Activated naive CD4-positive, alpha-beta T cell treated with anti-CD3 and anti-CD28 coated beads, Interleukin-2, amount 50 U/mL, for 24 hours (primary cell): ENCODE measurements around the gene PARG.
"Not testable (repeated sequence)": the region's sequence is repeated elsewhere in the genome, so short reads cannot be mapped to it uniquely, and the experiment has no call there.

ENCODE experiments used
- H3K27ac Mint-ChIP-seq: one replicate; pipeline ENCODE4 v1.8.0; 2021; ENCODE audit warnings: mild to moderate bottlenecking, mixed read lengths
- H3K27me3 Mint-ChIP-seq: one replicate; pipeline ENCODE4 v1.8.0; 2021; ENCODE audit warnings: mixed read lengths
- H3K36me3 Mint-ChIP-seq: one replicate; pipeline ENCODE4 v1.8.0; 2021; ENCODE audit warnings: mixed read lengths
- H3K4me1 Mint-ChIP-seq: one replicate; pipeline ENCODE4 v1.8.0; 2021; ENCODE audit warnings: mixed read lengths
- H3K4me3 Mint-ChIP-seq: one replicate; pipeline ENCODE4 v1.8.0; 2021; ENCODE audit warnings: mild to moderate bottlenecking, mixed read lengths
- H3K9me3 Mint-ChIP-seq: one replicate; pipeline ENCODE4 v1.8.0; 2021; ENCODE audit warnings: mixed read lengths

PARG gene

DNA sequence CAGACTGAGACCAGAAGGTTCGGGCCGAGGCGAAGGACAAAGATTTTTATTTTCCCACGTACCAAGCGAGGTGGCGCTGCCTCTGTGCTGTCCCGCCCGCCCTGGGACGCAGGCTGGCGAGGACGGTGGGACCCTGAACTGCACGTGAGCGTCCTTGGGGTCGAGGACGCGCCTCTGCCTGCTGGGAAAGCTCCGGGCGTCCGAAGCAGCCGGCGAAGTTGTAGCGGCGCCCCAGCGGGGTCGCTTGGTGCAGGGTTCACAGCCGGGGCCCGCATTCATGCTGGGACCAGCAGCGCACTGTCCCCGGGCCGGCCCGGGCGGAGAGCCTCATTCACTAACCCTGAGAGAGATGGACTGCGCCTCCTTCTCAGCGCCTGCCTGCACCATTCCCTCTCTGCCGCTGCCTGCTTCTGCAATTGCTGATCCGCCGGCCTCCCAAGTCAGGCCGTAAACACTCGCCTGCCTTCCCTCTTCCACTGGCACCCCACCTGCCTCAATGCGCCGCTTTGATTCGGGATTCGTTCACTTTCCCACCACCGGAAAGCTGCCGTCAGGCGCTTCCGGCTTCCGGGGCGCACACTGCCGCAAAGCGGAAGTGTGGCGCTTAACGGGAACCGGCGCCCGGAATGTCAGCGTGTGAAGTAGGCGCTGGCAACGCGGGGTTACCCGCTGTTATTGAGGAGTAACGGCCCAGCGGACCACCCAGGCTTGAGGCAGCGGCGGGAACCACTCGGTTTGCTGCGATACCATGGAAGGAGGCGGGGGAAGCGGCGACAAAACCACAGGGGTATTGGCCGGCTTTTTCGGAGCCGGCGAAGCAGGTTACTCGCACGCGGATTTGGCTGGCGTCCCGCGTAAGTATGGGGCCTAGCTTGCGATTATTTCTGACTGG, at the start of gene PARG, which contains the start of gene TIMM23B:
Gene PARG (minus strand): TSS at position 581 of the 892 bp plus-strand sequence. CDS start 302 bp downstream, at position 279.
Gene TIMM23B (plus strand): TSS at position 607 of the 892 bp plus-strand sequence. CDS start 142 bp downstream, at position 749.
- Mint-ChIP-seq H3K4me3 (peak within 1 kb of the TSS; percentile 100), H3K27ac (peak within 1 kb of the TSS; percentile 95), H3K4me1 (peaks cover 38% of the 10 kb centered on the region)
- H3K27me3 Mint-ChIP-seq, H3K9me3 Mint-ChIP-seq, H3K36me3 Mint-ChIP-seq: not testable (repeated sequence)

DNA sequence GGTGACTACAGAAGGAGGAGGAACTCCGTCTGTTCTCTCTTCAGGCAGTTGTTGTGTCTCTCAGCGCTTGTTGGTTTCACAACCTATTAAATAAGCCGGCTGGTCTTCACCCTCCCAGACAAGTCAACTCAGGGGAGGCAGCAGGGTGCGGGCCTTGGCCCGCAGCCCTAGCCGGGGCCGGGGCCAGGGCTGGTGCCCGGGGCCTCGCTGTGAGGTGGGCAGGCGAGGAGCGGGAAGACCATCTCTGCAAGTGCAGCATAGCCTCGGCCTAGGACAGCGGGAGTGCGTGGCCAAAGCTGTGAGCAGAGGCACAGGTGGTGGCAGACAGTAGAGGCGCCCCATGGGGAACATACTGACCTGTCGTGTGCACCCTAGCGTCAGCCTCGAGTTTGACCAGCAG, 46.5 kb upstream of the PARG start, which contains the start of gene AGAP6:
Gene AGAP6 (plus strand): TSS at position 31 of the 400 bp plus-strand sequence. CDS start 310 bp downstream, at position 341.
- H3K27ac Mint-ChIP-seq, H3K9me3 Mint-ChIP-seq, H3K4me3 Mint-ChIP-seq, H3K4me1 Mint-ChIP-seq, H3K27me3 Mint-ChIP-seq, H3K36me3 Mint-ChIP-seq: not testable (repeated sequence)

DNA sequence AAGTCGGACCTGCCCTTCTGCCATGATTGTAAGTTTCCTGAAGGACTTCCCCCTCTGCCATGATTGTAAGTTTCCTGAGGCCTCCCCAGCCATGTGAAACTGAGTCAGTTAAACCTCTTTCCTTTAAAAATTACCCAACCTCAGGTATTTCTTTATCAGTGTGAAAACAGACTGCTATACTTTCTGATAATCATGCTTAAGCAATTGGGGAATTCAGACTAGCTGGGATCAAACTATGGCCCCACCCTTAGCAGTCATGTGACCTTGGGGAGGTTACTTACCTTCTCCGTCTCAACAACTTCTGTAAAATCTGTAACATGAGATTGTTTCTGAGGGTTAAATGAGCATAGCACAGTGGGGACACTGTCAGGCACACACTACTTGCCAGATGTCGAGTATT, 45.4 kb upstream of the PARG start:
- H3K36me3 Mint-ChIP-seq, H3K27me3 Mint-ChIP-seq, H3K27ac Mint-ChIP-seq, H3K4me1 Mint-ChIP-seq, H3K4me3 Mint-ChIP-seq, H3K9me3 Mint-ChIP-seq: not testable (repeated sequence)

DNA sequence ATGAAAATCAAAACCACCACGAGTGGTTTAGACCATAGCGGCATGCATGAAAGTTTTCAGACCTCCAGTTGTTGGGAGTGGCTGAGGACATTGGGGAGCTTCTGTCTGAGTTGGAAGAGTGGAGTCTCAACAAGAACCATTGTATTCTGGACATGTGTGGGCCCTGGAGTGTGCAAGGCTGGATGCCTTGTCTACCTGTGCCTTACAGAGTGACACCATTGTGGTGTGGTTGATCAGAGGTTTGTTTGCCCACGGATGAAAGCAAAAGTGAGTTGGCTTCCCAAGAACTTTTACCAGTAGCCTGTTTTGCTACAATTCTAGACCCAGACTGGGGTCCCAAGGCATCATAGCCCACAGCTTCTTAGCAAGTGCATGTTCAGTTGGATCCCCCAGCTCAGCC, 35.9 kb upstream of the PARG start:
- not testable (repeated sequence) for H3K27me3 Mint-ChIP-seq, H3K4me3 Mint-ChIP-seq, H3K27ac Mint-ChIP-seq, H3K4me1 Mint-ChIP-seq, H3K36me3 Mint-ChIP-seq, H3K9me3 Mint-ChIP-seq

DNA sequence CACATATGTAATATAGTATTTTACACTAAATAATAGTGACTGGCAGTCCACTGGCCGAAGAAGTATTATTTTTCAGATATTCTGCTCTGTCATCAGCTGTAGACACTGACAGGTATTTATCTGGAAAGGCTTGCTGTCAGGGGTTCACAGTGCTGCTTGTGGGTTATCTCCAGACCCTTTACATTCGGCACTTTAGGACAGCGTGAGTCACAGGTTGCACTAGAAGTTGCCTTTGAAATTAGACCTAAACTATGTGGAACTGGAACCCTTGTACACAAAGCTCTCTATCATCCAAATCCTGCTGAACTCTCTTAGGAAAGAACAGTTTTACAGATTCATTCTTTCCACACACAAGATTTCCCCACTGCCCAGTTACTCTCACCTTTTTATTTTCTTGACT, 30.3 kb upstream of the PARG start:
- H3K27me3 Mint-ChIP-seq, H3K4me3 Mint-ChIP-seq, H3K36me3 Mint-ChIP-seq, H3K9me3 Mint-ChIP-seq, H3K4me1 Mint-ChIP-seq, H3K27ac Mint-ChIP-seq: not testable (repeated sequence)

DNA sequence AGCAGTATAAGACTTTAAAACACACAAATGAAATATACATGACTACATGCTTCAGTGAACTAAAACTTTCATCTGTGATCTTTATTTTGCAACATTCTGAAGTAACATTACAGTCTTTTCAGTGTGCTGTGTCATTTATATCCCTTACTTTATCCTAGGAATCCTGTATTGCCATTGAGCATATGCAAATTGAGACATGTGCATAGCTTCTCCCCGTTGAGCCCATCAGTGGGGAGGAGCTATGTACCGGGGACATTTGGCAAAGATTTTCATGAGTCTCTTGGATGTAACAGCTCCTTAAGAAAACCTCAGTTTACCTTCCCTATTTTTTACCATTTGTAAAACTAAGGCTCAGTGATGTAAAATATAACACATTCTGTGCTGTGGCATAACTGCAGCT, 29.6 kb upstream of the PARG start:
- H3K27ac Mint-ChIP-seq, H3K9me3 Mint-ChIP-seq, H3K4me1 Mint-ChIP-seq, H3K27me3 Mint-ChIP-seq, H3K36me3 Mint-ChIP-seq, H3K4me3 Mint-ChIP-seq: not testable (repeated sequence)

DNA sequence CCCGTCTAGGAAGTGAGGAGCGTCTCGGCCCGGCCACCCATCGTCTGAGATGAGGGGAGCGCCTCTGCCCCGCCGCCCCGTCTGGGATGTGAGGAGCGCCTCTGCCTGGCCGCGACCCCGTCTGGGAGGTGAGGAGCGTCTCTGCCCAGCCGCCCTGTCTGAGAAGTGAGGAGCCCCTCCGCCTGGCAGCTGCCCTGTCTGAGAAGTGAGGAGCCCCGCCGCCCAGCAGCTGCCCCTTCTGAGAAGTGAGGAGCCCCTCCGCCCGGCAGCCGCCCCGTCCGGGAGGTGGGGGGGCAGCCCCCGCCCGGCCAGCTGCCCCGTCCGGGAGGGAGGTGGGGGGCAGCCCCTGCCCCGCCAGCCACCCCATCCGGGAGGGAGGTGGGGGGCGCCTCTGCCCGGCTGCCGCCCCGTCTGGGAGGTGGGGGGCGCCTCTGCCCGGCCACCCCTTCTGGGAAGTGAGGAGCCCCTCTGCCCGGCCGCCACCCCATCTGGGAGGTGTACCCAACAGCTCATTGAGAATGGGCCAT, 28.6 kb upstream of the PARG start:
- H3K36me3 Mint-ChIP-seq, H3K4me1 Mint-ChIP-seq, H3K27ac Mint-ChIP-seq, H3K27me3 Mint-ChIP-seq, H3K4me3 Mint-ChIP-seq, H3K9me3 Mint-ChIP-seq: not testable (repeated sequence)

DNA sequence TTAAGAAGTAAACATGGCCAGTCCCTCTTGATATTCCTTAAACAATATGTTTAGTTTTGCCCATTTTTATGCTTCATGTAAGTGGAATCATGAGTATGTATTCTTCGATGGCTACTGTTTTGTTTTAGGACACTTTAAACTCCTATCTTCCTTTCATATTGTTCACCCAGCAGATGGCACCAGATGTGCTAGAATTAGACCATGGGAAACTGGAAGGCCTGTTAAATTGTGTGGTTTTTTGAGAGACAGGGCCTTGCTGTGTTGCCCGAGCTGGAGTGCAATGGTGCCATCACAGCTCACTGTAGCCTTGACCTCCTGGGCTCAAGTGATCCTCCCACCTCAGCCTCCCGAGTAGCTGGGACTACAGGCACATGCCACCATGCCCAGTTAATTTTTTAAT, 11.3 kb upstream of the PARG start:
- H3K27ac Mint-ChIP-seq, H3K9me3 Mint-ChIP-seq, H3K4me3 Mint-ChIP-seq, H3K27me3 Mint-ChIP-seq, H3K4me1 Mint-ChIP-seq, H3K36me3 Mint-ChIP-seq: not testable (repeated sequence)

DNA sequence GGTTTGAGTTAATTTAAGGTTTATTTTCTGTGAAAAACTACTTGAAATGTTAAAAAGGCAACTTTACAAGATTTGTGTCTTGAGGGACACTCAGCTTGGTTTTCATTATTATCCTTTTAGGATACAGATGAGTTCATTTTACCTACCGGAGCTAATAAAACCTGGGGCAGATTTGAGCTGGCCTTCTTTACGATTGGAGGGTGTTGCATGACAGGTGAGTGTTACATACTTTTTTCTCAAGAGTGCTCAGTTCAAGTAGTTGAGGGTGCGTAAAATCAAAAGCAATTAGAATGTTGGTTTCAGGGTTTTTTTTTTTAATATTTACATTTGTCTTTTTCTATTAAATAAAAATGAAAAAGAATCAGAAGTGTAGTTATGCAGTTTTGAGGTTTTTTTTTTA, 10.2 kb upstream of the PARG start:
- H3K4me1 Mint-ChIP-seq, H3K36me3 Mint-ChIP-seq, H3K27me3 Mint-ChIP-seq, H3K9me3 Mint-ChIP-seq, H3K4me3 Mint-ChIP-seq, H3K27ac Mint-ChIP-seq: not testable (repeated sequence)

DNA sequence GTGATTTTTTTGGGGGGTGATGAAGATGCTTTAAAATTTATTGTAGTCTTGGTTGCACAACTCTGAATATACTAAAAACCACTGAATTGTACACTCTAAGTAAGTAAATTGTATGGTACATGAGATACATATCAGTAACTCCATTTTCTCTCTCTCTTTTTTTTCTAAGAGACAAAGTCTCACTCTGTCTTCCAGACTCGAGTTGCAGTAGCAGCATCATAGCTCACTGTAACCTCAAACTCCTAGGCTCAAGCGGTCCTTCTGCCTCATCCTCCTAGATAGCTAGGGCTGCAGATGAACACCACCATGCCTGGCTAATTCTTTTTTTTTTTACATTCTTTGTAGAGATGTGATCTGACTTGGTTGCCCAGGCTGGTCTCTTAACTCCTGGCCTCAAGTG, 6.9 kb upstream of the PARG start:
- H3K4me3 Mint-ChIP-seq, H3K27me3 Mint-ChIP-seq, H3K36me3 Mint-ChIP-seq, H3K27ac Mint-ChIP-seq, H3K9me3 Mint-ChIP-seq: not testable (repeated sequence)
- H3K4me1 Mint-ChIP-seq = peaks cover 15% of the 10 kb centered on the region

DNA sequence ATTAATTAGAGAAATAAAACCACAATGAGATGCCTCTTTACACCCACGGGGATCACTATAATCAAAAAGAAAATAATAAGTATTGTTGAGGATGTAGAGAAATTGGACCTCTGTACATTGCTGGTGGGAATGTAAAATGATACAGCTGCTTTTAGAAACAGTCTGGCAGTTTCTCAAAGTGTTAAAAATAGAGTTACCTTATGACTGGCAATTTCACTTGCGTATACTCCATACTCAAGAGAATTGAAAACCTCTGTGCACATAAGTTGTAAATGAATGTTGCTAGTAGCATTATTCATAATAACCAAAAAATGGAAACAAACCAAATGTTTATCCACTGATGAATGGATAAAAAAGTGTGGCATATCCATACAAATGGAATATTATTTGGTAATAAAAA, 6.3 kb upstream of the PARG start:
- H3K36me3 Mint-ChIP-seq, H3K4me3 Mint-ChIP-seq, H3K27me3 Mint-ChIP-seq, H3K27ac Mint-ChIP-seq, H3K9me3 Mint-ChIP-seq: not testable (repeated sequence)
- H3K4me1 Mint-ChIP-seq = peaks cover 18% of the 10 kb centered on the region

DNA sequence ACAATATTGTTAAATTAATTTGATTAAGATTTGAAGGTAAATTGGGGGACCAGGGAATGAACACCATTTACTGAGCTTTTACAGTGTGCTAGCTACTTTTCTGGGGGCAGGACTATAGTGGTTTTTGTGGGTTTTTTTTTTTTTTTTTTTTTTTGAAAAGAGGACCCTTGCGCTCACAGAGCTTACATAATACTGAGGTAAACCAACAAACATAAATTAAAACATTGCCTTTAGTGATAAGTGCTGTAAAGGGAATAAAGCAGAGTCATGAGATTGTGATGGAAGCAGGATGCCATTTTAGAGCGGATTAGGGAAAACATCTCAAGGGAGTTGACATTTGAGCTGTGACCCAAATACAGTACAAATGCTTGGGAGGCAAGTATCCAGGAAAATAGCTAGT, 1.8 kb upstream of the PARG start:
- Mint-ChIP-seq H3K4me1 (peaks cover 32% of the 10 kb centered on the region), H3K4me3 (peak overlapping the region; percentile 100)
- not testable (repeated sequence) for H3K36me3 Mint-ChIP-seq, H3K27me3 Mint-ChIP-seq, H3K9me3 Mint-ChIP-seq, H3K27ac Mint-ChIP-seq

DNA sequence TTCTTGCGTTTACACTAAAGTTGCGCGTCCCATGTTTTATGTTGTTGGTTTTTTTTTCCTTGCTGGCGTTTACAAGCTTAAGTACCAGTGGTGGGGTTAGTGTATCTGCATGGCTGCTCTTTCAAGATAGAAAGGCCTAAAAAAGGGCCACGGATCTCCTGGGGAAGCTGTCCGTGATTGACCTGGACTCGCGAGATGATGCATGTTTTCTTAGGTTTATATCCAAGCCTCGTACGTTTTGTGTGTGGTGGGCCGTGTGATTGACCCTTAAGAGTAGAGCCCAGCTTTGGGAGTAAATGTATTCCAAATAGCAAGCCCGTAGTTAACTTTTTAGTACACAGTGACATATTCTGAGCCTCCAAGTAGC, 495 bp upstream of the PARG start:
- not testable (repeated sequence) for H3K9me3 Mint-ChIP-seq, H3K27me3 Mint-ChIP-seq, H3K36me3 Mint-ChIP-seq
- Mint-ChIP-seq H3K27ac (peak overlapping the region; percentile 95), H3K4me1 (peaks cover 35% of the 10 kb centered on the region), H3K4me3 (peak overlapping the region; percentile 100)

DNA sequence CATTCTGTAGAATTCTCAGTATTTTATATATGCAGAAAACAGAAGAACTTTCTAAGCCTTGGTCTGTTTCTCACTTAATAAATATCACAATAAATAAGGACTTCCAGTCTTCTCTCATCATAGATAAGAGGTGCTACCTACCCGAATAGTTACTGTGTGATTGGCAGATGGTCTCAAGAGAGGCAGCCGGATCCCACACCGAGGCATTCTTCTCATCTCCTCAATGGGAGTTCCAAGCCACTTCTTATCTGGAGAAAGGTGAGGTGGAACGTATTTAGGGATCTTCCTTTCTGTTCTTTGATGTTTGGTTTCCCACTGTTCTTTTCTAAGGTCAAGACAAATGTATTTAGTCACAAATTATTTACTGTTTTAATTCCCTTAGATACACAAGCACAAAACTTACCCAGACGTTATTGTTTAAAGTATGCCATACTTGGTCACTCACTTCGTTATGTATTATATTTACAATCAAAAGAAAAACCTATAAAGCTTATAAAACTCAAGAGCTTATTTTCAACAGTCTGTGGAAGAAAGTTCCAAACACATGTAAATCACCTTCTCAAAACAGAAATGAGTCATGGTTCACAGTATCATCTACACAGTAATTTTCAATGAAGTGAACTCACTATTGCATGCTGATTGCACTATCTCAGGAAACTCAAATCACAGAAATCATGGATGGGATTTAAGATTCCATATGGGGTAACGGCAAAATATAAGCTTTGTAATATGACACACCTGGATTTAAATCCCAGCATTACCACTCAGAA, 9.7 kb downstream of the PARG start:
- not testable (repeated sequence) for H3K27me3 Mint-ChIP-seq, H3K27ac Mint-ChIP-seq, H3K4me3 Mint-ChIP-seq, H3K9me3 Mint-ChIP-seq, H3K36me3 Mint-ChIP-seq
- H3K4me1 Mint-ChIP-seq = peaks cover 15% of the 10 kb centered on the region

DNA sequence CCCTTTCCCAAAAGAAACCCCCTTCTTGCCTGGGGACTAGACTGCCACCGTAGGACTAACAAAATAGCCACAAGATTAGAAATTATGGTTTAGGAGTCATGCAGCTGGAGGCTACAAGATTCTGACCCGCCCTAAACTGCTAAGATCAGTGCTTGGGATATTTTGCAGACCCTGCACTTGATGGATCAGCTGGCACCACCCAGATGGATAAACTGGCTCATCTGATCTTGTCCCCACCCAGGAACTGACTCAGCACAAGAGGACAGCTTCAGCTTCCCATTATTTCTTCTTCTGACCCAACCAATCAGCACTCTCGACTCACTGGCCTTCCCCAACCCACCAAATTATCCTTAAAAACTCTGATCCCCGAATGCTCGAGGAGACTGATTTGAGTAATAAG, 10.6 kb downstream of the PARG start:
- H3K27me3 Mint-ChIP-seq, H3K9me3 Mint-ChIP-seq, H3K4me3 Mint-ChIP-seq, H3K27ac Mint-ChIP-seq, H3K36me3 Mint-ChIP-seq, H3K4me1 Mint-ChIP-seq: not testable (repeated sequence)

DNA sequence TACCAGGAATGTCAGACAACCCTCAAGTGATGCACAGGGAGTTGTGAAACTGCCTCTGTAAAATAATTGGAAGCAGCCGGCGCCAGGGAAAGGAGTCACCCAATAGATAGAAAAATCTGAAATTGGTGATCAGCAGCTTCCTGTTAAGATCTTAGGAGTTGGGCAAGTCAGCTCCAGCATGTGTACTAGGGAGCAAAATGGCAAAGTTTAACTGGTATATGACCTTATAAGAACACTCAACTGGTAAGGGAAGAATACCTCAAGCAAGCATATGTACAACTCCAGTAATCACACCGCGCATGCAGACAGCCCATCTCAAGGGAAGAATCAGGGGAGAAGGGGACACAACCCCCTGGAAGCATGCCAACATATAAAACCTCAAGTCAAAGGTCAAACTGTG, 18.3 kb downstream of the PARG start:
- H3K27me3 Mint-ChIP-seq, H3K36me3 Mint-ChIP-seq, H3K9me3 Mint-ChIP-seq, H3K4me1 Mint-ChIP-seq, H3K27ac Mint-ChIP-seq, H3K4me3 Mint-ChIP-seq: not testable (repeated sequence)
